AG04449 (cell line): Measurements from ENCODE around the gene KCNH5.
A peak's percentile ranks its signal among the peaks of the same experiment; 100 is the strongest.

ENCODE experiments used
- CTCF ChIA-PET: fragments of 350-600 bp; formaldehyde crosslinking; extraction: SDS; loops from one replicate; lab custom pipeline; 2021; ENCODE audit warnings: antibody characterized with exemption; lab: Yijun Ruan, JAX
- POLR2A ChIA-PET: fragments of 400-600, 350-600 bp; formaldehyde crosslinking; extraction: SDS; loops from one replicate; lab custom pipeline; 2020; ENCODE audit warnings: antibody characterized with exemption, inconsistent platforms; lab: Yijun Ruan, JAX
- DNase-seq: peaks from one replicate; pipeline ENCODE4 v3.0.0-alpha.2; 2010; ENCODE audit warnings: low read depth, low spot score
- H3K4me3 ChIP-seq: 2 replicates; pipeline ENCODE4 v1.5.1; 2011; ENCODE audit warnings: low read depth, mild to moderate bottlenecking, control low read depth, low read length
- CTCF ChIP-seq: IDR thresholded peaks from one replicate; pipeline ENCODE4 v1.5.1; 2011; ENCODE audit warnings: mild to moderate bottlenecking, moderate library complexity, low read length, control low read depth, inconsistent platforms; ENCODE audit not compliant: insufficient read depth; ENCODE audit errors: missing control alignments

Gene KCNH5

DNA sequence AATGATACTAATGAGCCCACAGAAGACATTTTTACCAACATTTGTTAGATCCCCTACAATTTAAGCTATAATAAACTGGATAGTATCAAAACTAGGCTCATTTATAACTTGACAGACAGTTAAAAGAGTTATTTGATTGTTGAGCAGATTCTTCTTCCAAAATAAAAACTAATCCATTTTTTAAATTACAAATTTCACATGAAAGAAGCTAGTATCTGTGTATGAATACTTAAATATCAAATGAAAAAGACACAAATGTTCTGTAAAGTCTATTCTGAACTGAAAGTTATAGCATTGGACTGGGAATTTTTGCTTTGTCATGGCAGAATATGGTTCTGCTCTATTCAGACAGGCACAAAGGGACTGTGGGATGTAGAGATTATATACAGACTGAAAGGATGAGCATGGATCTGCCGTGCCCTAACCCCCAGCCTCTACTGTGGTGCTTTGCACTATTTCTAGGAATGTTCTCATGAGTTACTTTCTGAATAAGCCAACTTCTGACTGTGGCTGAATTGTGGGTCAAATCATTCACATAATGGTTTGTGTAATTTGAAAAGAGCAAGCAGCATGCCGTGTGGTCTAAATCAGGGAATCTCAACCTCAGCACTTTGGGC lies 352.7 kb downstream of the KCNH5 start:
- ChIA-PET POLR2A (interaction anchor here (0.7 kb wide), 1 partner anchor 237 kb away, joined by 3 read pairs; no protein-coding TSS in a partner anchor), CTCF (no interaction called here)
- no peak for DNase-seq
- no peak overlapping the region for H3K4me3 ChIP-seq
- TF ChIP-seq CTCF, result no peak

GRCh38 chr14:62691647-62692489 lies 353.4 kb downstream of the KCNH5 start:
- H3K4me3 ChIP-seq, result no peak overlapping the region
- TF ChIP-seq CTCF, result no peak
- DNase-seq, result peak; percentile 26
- ChIA-PET CTCF (no interaction called here), POLR2A (interaction anchor here (0.7 kb wide), 1 partner anchor 236 kb away, joined by 3 read pairs; no protein-coding TSS in a partner anchor)

DNA sequence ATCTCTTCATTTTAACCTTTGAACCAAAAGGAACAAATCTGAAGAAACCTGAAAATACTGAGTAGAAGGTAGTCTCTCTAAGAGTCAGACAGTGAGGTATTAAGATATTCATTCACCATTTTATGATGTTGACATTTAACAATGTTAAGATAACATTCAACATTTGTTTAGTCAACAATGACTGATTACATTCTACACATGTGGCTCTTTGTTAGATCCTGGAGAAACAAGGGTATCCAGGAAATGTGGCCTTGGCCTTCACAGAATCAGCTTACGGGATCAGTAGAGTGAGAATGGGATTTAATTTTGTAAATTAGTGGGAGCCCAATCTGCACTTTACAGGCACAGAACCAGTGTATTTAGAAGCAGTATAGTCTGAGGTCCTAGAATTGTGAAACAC lies 355.5 kb downstream of the KCNH5 start:
- no peak overlapping the region for H3K4me3 ChIP-seq
- TF ChIP-seq CTCF, result no peak
- POLR2A ChIA-PET, result no interaction called here
- no peak for DNase-seq
- CTCF ChIA-PET, result no interaction called here

DNA sequence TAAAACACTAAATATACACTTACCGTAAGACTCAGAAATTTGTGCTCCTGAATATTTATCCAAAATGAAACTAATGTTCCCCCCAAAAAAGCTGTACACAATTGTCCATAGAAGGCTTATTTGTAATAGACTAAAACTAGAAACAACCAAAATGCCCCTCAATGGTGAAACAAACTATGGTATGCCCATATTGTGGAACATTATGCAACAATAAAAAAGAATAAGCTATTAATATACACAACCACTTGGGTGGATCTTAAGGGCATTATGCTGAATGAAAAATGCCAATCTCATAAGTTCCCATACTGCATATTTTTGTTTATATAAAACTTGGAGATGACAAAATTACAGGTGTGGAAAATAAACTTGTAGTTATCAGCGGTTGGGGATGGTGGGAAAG lies 357.4 kb downstream of the KCNH5 start:
- no peak for TF ChIP-seq CTCF
- ChIA-PET POLR2A (no interaction called here), CTCF (no interaction called here)
- H3K4me3 ChIP-seq, result no peak overlapping the region
- DNase-seq, result no peak

DNA sequence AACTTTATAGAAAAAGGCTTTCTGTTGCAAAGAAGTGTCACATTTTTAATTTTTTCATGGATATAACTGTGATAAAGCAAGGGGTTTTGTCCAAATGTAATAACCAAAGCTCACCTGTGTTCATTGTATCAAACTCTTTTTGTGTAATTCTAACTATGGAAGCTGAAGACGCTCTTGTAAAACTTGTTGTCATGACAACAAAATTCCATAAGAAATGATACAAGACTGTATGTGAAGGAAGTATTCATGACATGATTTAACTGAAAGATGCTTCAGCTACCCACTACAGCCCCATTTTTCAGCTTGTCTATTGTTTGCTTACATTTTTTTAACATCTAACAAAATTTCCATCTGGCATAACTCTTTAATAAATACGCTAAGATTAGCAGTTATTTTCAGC lies 360.9 kb downstream of the KCNH5 start:
- ChIA-PET CTCF (no interaction called here), POLR2A (no interaction called here)
- TF ChIP-seq CTCF, result no peak
- H3K4me3 ChIP-seq, result no peak overlapping the region
- DNase-seq, result no peak

- no peak for DNase-seq
- no peak for TF ChIP-seq CTCF
- CTCF ChIA-PET, result no interaction called here
- H3K4me3 ChIP-seq, result no peak overlapping the region
- POLR2A ChIA-PET, result no interaction called here
Measured at GRCh38 chr14:62682208-62682607, 363.1 kb downstream of the KCNH5 start.
